A673 (cell line): ENCODE results near the gene KRT80. TPM values are rescaled to one million over a fixed set of nuclear protein-coding genes. Genes with fewer than 3 reads are reported as not detected.
A peak's percentile ranks its signal among the peaks of the same experiment; 100 is the strongest.

Experiments used
- BruUV-seq: library from RNA; stranded (reverse); fragments of 400-500 nt; replicated peaks from 2 replicates; lab custom pipeline; 2021; lab: Mats Ljungman, UMichigan
- CTCF ChIA-PET: fragments of 300-600 bp; sonication (Branson Sonifier 250); formaldehyde crosslinking; loops from one replicate; lab custom pipeline; 2022; ENCODE audit warnings: antibody characterized with exemption; lab: Charles Lee
- POLR2A ChIA-PET: fragments of 300-600 bp; sonication (Branson Sonifier 250); formaldehyde crosslinking; loops from one replicate; lab custom pipeline; 2022; ENCODE audit warnings: antibody characterized with exemption; ENCODE audit not compliant: low non-redundant PET; lab: Charles Lee
- DNase-seq: peaks from one replicate; pipeline ENCODE4 v3.0.0-alpha.2; 2015; ENCODE audit warnings: low spot score
- H3K27ac ChIP-seq: fragments of 200-600 bp; sonication (generic); 2 replicates; pipeline ENCODE4 v1.5.1; 2016; ENCODE audit warnings: mixed run types, low read depth, mild to moderate bottlenecking, mixed read lengths, antibody characterized with exemption, low read length; ENCODE audit not compliant: poor library complexity, severe bottlenecking
- H3K27me3 ChIP-seq: fragments of 200-600 bp; sonication (generic); replicated peaks from 2 replicates; pipeline ENCODE4 v1.6.1; 2017; ENCODE audit warnings: mixed run types, low read depth, mild to moderate bottlenecking, mixed read lengths, antibody characterized with exemption, low read length; ENCODE audit not compliant: insufficient read depth, poor library complexity
- H3K36me3 ChIP-seq: fragments of 200-600 bp; sonication (generic); 2 replicates; pipeline ENCODE4 v1.6.1; 2016; ENCODE audit warnings: mixed run types, mild to moderate bottlenecking, mixed read lengths, antibody characterized with exemption, low read length; ENCODE audit not compliant: insufficient read depth, poor library complexity, severe bottlenecking
- H3K4me1 ChIP-seq: fragments of 200-600 bp; sonication (generic); 2 replicates; pipeline ENCODE4 v1.6.1; 2017; ENCODE audit warnings: mixed run types, mild to moderate bottlenecking, mixed read lengths, antibody characterized with exemption, low read length; ENCODE audit not compliant: insufficient read depth, poor library complexity, severe bottlenecking
- H3K4me3 ChIP-seq: fragments of 200-600 bp; sonication (generic); 2 replicates; pipeline ENCODE4 v1.5.1; 2016; ENCODE audit warnings: low read depth, mixed run types, mild to moderate bottlenecking, mixed read lengths, low read length; ENCODE audit not compliant: poor library complexity, severe bottlenecking
- H3K9me3 ChIP-seq: fragments of 200-600 bp; sonication (generic); 2 replicates; pipeline ENCODE4 v1.6.1; 2016; ENCODE audit warnings: mixed run types, low read depth, mild to moderate bottlenecking, mixed read lengths, antibody characterized with exemption, low read length; ENCODE audit not compliant: poor library complexity, severe bottlenecking
- EZH2 ChIP-seq: fragments of 200-600 bp; sonication (generic); IDR thresholded peaks from 2 replicates; pipeline ENCODE4 v1.6.1; 2017; ENCODE audit warnings: borderline replicate concordance, low read depth, mild to moderate bottlenecking, mixed read lengths, antibody characterized with exemption, low read length; ENCODE audit not compliant: poor library complexity, severe bottlenecking
- intact Hi-C: fragments of 100-400 bp; cut with micrococcal nuclease; formaldehyde crosslinking; loops from one replicate; pipeline ENCODE4 v1.10.0; 2022; ENCODE audit not compliant: unreplicated experiment
- total RNA-seq: library from RNA; stranded (reverse); gene quantifications from 2 replicates; pipeline ENCODE4 v1.2.3, GENCODE V29; 2021
- TF ChIP-seq, protein P1 (sequence below): fragments of 300-800, 200-600 bp; sonication (generic); conservative IDR thresholded peaks from 2 replicates; pipeline ENCODE4 v1.5.1; 2017; ENCODE audit warnings: low read depth, mild to moderate bottlenecking, antibody characterized with exemption, low read length, moderate library complexity, mixed read lengths

KRT80 gene
- total RNA-seq, 1 experiment from 2014 or later, result 1.0 TPM

DNA sequence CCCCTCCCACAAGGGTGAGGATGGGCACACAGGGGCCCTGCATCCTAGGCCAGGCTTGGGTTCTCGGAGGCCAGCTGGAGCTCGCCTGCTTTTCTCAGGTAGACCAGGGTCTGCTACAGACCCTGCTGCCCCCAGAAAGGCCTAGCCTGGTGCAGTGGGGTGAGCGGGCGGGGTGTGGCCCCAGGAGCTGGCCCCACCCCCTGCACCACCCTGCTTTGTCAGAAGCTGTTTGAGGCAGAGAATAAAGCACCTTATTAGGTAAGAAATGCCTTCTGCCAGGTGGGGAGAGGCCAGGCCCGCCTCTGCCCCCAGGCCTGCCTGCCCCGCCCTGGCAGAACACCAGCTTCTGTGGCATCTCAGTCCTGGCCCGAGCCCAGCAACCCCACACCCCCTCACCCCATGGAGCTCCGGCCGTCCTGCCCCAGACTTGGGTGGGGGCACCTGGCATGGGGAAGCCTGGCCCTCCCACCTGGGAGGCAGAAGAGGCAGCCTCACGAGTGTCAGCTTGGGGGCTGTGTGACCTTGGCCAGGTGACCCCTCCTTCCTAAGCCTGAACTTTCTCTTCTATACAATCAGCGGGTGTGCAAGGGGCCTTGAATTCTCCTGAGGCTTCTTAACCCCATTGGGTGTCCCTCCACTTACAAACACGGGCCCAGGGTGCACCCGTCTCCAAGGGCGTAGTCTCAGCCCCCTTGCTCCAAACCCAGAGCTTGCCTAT, 43.2 kb downstream of the KRT80 start:
- H3K4me1 ChIP-seq, result no peaks in the 10 kb centered on the region
- no peaks in the 10 kb centered on the region for H3K9me3 ChIP-seq
- no peak overlapping the region for H3K4me3 ChIP-seq
- intact Hi-C loops, result no loop called here
- BruUV-seq, result no TSS peak
- TF ChIP-seq, protein P1, sequence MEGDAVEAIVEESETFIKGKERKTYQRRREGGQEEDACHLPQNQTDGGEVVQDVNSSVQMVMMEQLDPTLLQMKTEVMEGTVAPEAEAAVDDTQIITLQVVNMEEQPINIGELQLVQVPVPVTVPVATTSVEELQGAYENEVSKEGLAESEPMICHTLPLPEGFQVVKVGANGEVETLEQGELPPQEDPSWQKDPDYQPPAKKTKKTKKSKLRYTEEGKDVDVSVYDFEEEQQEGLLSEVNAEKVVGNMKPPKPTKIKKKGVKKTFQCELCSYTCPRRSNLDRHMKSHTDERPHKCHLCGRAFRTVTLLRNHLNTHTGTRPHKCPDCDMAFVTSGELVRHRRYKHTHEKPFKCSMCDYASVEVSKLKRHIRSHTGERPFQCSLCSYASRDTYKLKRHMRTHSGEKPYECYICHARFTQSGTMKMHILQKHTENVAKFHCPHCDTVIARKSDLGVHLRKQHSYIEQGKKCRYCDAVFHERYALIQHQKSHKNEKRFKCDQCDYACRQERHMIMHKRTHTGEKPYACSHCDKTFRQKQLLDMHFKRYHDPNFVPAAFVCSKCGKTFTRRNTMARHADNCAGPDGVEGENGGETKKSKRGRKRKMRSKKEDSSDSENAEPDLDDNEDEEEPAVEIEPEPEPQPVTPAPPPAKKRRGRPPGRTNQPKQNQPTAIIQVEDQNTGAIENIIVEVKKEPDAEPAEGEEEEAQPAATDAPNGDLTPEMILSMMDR, result no peak
- no peak for TF ChIP-seq EZH2
- no peaks in the 10 kb centered on the region for H3K36me3 ChIP-seq
- no peak for DNase-seq
- H3K27me3 ChIP-seq, result no peaks in the 10 kb centered on the region
- CTCF ChIA-PET, result interaction anchor here (0.7 to 1.0 kb wide), 2 partner anchors 179 to 223 kb away, joined by 3 to 5 read pairs; no protein-coding TSS in a partner anchor
- POLR2A ChIA-PET, result no interaction called here
- H3K27ac ChIP-seq, result no peak overlapping the region

DNA sequence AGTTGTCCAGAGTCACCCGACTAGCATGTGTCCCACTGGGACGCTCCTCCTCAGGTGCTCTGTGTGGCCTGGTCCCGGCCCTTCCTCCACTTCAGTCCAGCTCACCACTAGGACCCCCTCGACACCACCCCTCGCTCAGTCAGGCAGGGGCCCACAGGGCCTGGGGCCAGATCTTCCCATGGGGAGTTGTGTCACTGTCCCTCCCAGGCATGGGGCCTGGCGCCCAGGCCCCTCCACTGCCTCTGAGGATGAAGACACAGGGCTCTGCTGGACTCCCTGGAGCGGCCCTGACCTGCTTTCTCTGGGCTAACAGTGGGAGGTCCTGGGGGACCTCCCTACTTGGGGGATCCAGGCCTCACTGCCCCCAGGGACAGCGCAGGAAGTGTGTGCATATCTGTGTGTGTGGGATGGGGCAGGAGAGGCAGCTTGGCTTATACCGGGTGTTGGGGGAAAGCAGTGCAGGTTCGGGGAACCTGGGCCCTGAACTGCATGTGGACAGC, 43.8 kb downstream of the KRT80 start:
- H3K4me1 ChIP-seq, result no peaks in the 10 kb centered on the region
- no peak for DNase-seq
- no peaks in the 10 kb centered on the region for H3K27me3 ChIP-seq
- H3K4me3 ChIP-seq, result no peak overlapping the region
- ChIA-PET CTCF (interaction anchor here (0.7 kb wide), 1 partner anchor 224 kb away, joined by 3 read pairs; no protein-coding TSS in a partner anchor), POLR2A (no interaction called here)
- intact Hi-C loops, result no loop called here
- BruUV-seq, result no TSS peak
- no peak for TF ChIP-seq EZH2
- TF ChIP-seq, protein P1, result no peak
- no peaks in the 10 kb centered on the region for H3K36me3 ChIP-seq
- no peaks in the 10 kb centered on the region for H3K9me3 ChIP-seq
- no peak overlapping the region for H3K27ac ChIP-seq

DNA sequence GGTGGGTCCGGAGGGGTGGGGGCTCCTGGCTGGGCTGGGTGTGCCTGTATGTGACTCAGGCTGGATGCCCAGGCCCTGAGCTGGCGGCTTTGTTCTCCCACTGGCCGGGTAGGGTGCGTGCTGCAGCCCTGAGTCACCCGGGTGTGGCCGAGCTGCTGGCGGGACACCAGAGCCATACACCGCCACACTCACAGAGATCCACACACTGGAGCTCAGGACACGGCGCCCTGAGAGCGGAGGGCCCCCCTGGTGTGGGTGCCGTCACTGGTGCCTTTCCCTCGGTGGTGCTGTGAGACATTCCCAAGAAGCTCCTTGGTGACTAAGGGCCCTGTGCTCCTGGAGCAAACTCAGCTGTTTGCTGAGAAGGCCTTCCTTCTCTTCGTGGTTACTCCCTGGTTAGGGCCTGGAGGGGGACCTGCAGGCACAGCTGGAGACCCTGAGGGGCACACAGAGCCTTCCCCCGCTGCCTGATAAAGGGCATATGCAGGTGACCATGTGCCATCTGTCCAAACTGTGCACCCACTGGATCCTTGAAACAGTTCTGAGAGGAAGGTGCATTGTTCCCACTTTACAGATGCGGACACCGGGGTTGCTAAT, 44.3 kb downstream of the KRT80 start:
- H3K4me1 ChIP-seq, result no peaks in the 10 kb centered on the region
- TF ChIP-seq EZH2, result no peak
- TF ChIP-seq, protein P1, result no peak
- ChIA-PET CTCF (interaction anchor here (0.7 to 1.1 kb wide), 3 partner anchors 26 to 224 kb away, joined by 3 to 5 read pairs (median 4); no protein-coding TSS in a partner anchor), POLR2A (no interaction called here)
- DNase-seq, result peak; percentile 54
- no peak overlapping the region for H3K4me3 ChIP-seq
- no TSS peak for BruUV-seq
- no peaks in the 10 kb centered on the region for H3K36me3 ChIP-seq
- intact Hi-C loops, result no loop called here
- H3K27ac ChIP-seq, result no peak overlapping the region
- no peaks in the 10 kb centered on the region for H3K9me3 ChIP-seq
- H3K27me3 ChIP-seq, result no peaks in the 10 kb centered on the region
